Loucy (cell line): ENCODE measurements around the gene PTGR1.

Experiments
- H2AFZ ChIP-seq: fragments of 200-600 bp; sonication (generic); 2 replicates; pipeline ENCODE4 v1.6.0; 2016; ENCODE audit warnings: antibody characterized with exemption, mild to moderate bottlenecking, low read length, moderate library complexity
- H3F3A ChIP-seq: fragments of 200-600 bp; 2 replicates; pipeline ENCODE4 v1.6.0; 2016; ENCODE audit warnings: antibody characterized with exemption, low read depth, mild to moderate bottlenecking
- H3K27me3 ChIP-seq: fragments of 200-600 bp; sonication (generic); 2 replicates; pipeline ENCODE4 v1.6.1; 2014; ENCODE audit warnings: low read length, mild to moderate bottlenecking; ENCODE audit not compliant: insufficient read depth, poor library complexity, severe bottlenecking
- H3K36me3 ChIP-seq: fragments of 200-600 bp; sonication (generic); 2 replicates; pipeline ENCODE4 v1.6.1; 2016; ENCODE audit warnings: low read length; ENCODE audit not compliant: insufficient read depth
- H3K4me1 ChIP-seq: fragments of 200-600 bp; sonication (generic); 2 replicates; pipeline ENCODE4 v1.5.1; 2014; ENCODE audit warnings: low read length, mild to moderate bottlenecking; ENCODE audit not compliant: insufficient read depth, poor library complexity, severe bottlenecking
- H3K4me2 ChIP-seq: fragments of 200-600 bp; sonication (generic); 2 replicates; pipeline ENCODE4 v1.6.0; 2014; ENCODE audit warnings: antibody characterized with exemption, low read length, low read depth, mild to moderate bottlenecking; ENCODE audit not compliant: poor library complexity, severe bottlenecking
- H3K4me3 ChIP-seq: fragments of 200-600 bp; sonication (generic); 2 replicates; pipeline ENCODE4 v1.5.1; 2014; ENCODE audit warnings: low read length, mild to moderate bottlenecking, mixed read lengths; ENCODE audit not compliant: poor library complexity, severe bottlenecking
- H3K79me2 ChIP-seq: fragments of 200-600 bp; sonication (generic); 2 replicates; pipeline ENCODE4 v1.6.1; 2014; ENCODE audit warnings: low read length; ENCODE audit not compliant: insufficient read depth
- H3K9ac ChIP-seq: fragments of 200-600 bp; sonication (generic); 2 replicates; pipeline ENCODE4 v1.6.0; 2014; ENCODE audit warnings: mild to moderate bottlenecking, low read depth, low read length, moderate library complexity; ENCODE audit not compliant: poor library complexity, severe bottlenecking
- H3K9me2 ChIP-seq: fragments of 200-600 bp; sonication (generic); replicated peaks from 2 replicates; pipeline ENCODE4 v1.6.1; 2016; ENCODE audit warnings: low read depth, low read length, mixed read lengths
- H3K9me3 ChIP-seq: fragments of 200-600 bp; sonication (generic); 2 replicates; pipeline ENCODE4 v1.6.1; 2014; ENCODE audit warnings: mild to moderate bottlenecking, antibody characterized with exemption, low read length, low read depth; ENCODE audit not compliant: insufficient read depth
- H4K20me1 ChIP-seq: fragments of 200-600 bp; sonication (generic); 2 replicates; pipeline ENCODE4 v1.6.0; 2014; ENCODE audit warnings: antibody characterized with exemption, low read length, mild to moderate bottlenecking; ENCODE audit not compliant: insufficient read depth, poor library complexity, severe bottlenecking
- CTCF ChIP-seq: fragments of 200-600 bp; sonication (generic); conservative IDR thresholded peaks from 2 replicates; pipeline ENCODE4 v1.5.1; 2014; ENCODE audit warnings: mild to moderate bottlenecking, antibody characterized with exemption, low read length
- EZH2phosphoT487 ChIP-seq: fragments of 200-600 bp; IDR thresholded peaks from 2 replicates; pipeline ENCODE4 v1.6.1; 2018; ENCODE audit warnings: antibody characterized with exemption, mild to moderate bottlenecking, moderate library complexity, borderline replicate concordance

PTGR1 gene

GRCh38 chr9:111599092-111599954, at the start of gene PTGR1:
TSS of gene PTGR1 (minus strand) at chr9:111599647. CDS start at chr9:111597422, 2,225 bp downstream.
- Histone ChIP-seq H3K4me2 (no peak within 1 kb of the TSS), H3K4me3 (no peak within 1 kb of the TSS), H3K9me3 (no peaks in the 10 kb centered on the region), H2AFZ (no peak within 1 kb of the TSS), H3K79me2 (no peaks in the 10 kb centered on the region), H3F3A (no peaks in the 10 kb centered on the region), H3K4me1 (no peaks in the 10 kb centered on the region), H3K9me2 (no peaks in the 10 kb centered on the region), H3K36me3 (no peaks in the 10 kb centered on the region), H4K20me1 (no peaks in the 10 kb centered on the region), H3K9ac (no peak within 1 kb of the TSS), H3K27me3 (no peaks in the 10 kb centered on the region)
- TF ChIP-seq EZH2phosphoT487, result no peak
- TF ChIP-seq CTCF, result no peak

- TF ChIP-seq EZH2phosphoT487 (no peak), CTCF (no peak)
- Histone ChIP-seq H2AFZ (no peak overlapping the region), H3K79me2 (no peaks in the 10 kb centered on the region), H4K20me1 (no peaks in the 10 kb centered on the region), H3K9me3 (no peaks in the 10 kb centered on the region), H3K36me3 (peaks cover 52% of the 10 kb centered on the region), H3K4me1 (no peaks in the 10 kb centered on the region), H3K9me2 (no peaks in the 10 kb centered on the region), H3K9ac (no peak overlapping the region), H3K4me2 (no peak overlapping the region), H3K4me3 (no peak overlapping the region), H3F3A (no peaks in the 10 kb centered on the region), H3K27me3 (no peaks in the 10 kb centered on the region)
Observed at GRCh38 chr9:111649016-111649415, 49.6 kb upstream of the PTGR1 start.

DNA sequence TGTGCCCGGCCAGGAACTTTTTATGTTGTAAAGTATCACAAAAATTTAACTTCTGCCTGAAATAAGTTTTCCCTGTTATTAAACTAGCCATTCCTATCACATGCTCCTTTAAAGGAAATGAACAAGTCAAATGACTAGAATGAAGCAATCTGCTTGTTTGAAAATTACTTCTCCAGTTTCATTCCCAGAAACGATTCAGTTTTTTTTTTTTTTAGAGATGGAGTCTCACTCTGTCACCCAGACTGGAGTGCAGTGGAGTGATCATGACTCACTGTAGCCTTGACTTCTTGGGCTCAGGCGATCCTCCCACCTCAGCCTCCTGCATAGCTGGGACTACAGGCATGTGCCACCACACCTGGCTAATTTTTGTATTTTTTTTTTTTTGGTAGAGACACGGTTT, 48.6 kb upstream of the PTGR1 start:
- Histone ChIP-seq H2AFZ (no peak overlapping the region), H3K4me1 (no peaks in the 10 kb centered on the region), H3K4me3 (no peak overlapping the region), H4K20me1 (no peaks in the 10 kb centered on the region), H3K4me2 (no peak overlapping the region), H3K27me3 (no peaks in the 10 kb centered on the region), H3K9ac (no peak overlapping the region), H3F3A (no peaks in the 10 kb centered on the region), H3K79me2 (no peaks in the 10 kb centered on the region), H3K36me3 (peaks cover 45% of the 10 kb centered on the region; the same call in 1 of the 2 replicates), H3K9me2 (no peaks in the 10 kb centered on the region), H3K9me3 (no peaks in the 10 kb centered on the region)
- TF ChIP-seq CTCF, result no peak
- TF ChIP-seq EZH2phosphoT487, result no peak
